Liver (tissue), 9 donors: ENCODE results near the gene TPGS1. TPM values are rescaled to one million over a fixed set of nuclear protein-coding genes. Genes with fewer than 3 reads are reported as not detected.

ENCODE experiments used
- DNase-seq: peaks from one replicate; pipeline ENCODE4 v3.0.0-alpha.2; 2017; ENCODE audit warnings: low spot score
- H3K27ac ChIP-seq, 2 donors: one replicate each; pipeline ENCODE4 v1.7.0; 2013; ENCODE audit warnings: inconsistent platforms in 2 of 2, low read length in 2 of 2, control low read depth in 1 of 2, low read depth in 1 of 2, mild to moderate bottlenecking in 1 of 2
- H3K27me3 ChIP-seq, 4 donors: one replicate each; pipeline versions ENCODE4 v1.6.1 to v1.7.0; 2013; ENCODE audit warnings: low read length in 3 of 4, inconsistent platforms in 1 of 4, mild to moderate bottlenecking in 1 of 4, moderate library complexity in 1 of 4; ENCODE audit not compliant: control insufficient read depth in 4 of 4, insufficient read depth in 4 of 4
- H3K36me3 ChIP-seq, 4 donors: one replicate each; pipeline versions ENCODE4 v1.6.1 to v1.7.0; 2013; ENCODE audit warnings: low read length in 3 of 4, mild to moderate bottlenecking in 3 of 4, low read depth in 1 of 4, moderate library complexity in 1 of 4; ENCODE audit not compliant: control insufficient read depth in 4 of 4, insufficient read depth in 3 of 4
- H3K4me1 ChIP-seq, 4 donors: one replicate each; pipeline versions ENCODE4 v1.6.1 to v1.7.0; 2013; ENCODE audit warnings: low read length in 3 of 4, mild to moderate bottlenecking in 3 of 4, moderate library complexity in 1 of 4; ENCODE audit not compliant: control insufficient read depth in 4 of 4, insufficient read depth in 4 of 4
- H3K4me3 ChIP-seq, 3 donors: one replicate each; pipeline versions ENCODE4 v1.6.1 to v1.7.0; 2013; ENCODE audit warnings: low read length in 3 of 3, control low read depth in 1 of 3, low read depth in 1 of 3, mild to moderate bottlenecking in 1 of 3
- H3K9ac ChIP-seq, 2 donors: one replicate each; pipeline ENCODE4 v1.7.0; 2013; ENCODE audit warnings: low read length in 2 of 2, mild to moderate bottlenecking in 2 of 2, moderate library complexity in 2 of 2, control low read depth in 1 of 2, low read depth in 1 of 2
- H3K9me3 ChIP-seq, 4 donors: one replicate each; pipeline versions ENCODE4 v1.6.1 to v1.7.0; 2013; ENCODE audit warnings: low read length in 3 of 4; ENCODE audit not compliant: control insufficient read depth in 4 of 4
- CTCF ChIP-seq: fragments of 150-350 bp; IDR thresholded peaks from 2 replicates; pipeline ENCODE4 v1.5.1; 2017; ENCODE audit warnings: improper control_type of control experiment, low read depth, low read length; ENCODE audit not compliant: missing input control
- FOXA1 ChIP-seq: IDR thresholded peaks from 2 replicates; pipeline ENCODE4 v1.6.1; 2016; ENCODE audit warnings: antibody characterized with exemption
- HNF4G ChIP-seq: IDR thresholded peaks from 2 replicates; pipeline ENCODE4 v1.6.1; 2016; ENCODE audit warnings: antibody characterized with exemption
- JUND ChIP-seq, 2 donors: IDR thresholded peaks; 2 replicates each; pipeline ENCODE4 v1.6.1; 2016; ENCODE audit warnings: antibody characterized with exemption in 2 of 2
- MAX ChIP-seq: IDR thresholded peaks from 2 replicates; pipeline ENCODE4 v1.6.1; 2016; ENCODE audit warnings: antibody characterized with exemption
- NR2F2 ChIP-seq: IDR thresholded peaks from 2 replicates; pipeline ENCODE4 v1.6.1; 2016; ENCODE audit warnings: antibody characterized with exemption
- REST ChIP-seq: IDR thresholded peaks from 2 replicates; pipeline ENCODE4 v1.6.1; 2016; ENCODE audit warnings: antibody characterized with exemption, mild to moderate bottlenecking
- TAF1 ChIP-seq: conservative IDR thresholded peaks from 2 replicates; pipeline ENCODE4 v1.6.1; 2016; ENCODE audit warnings: antibody characterized with exemption, mild to moderate bottlenecking
- YY1 ChIP-seq: IDR thresholded peaks from 2 replicates; pipeline ENCODE4 v1.6.1; 2016; ENCODE audit warnings: antibody characterized with exemption, mild to moderate bottlenecking
- ZBTB33 ChIP-seq: IDR thresholded peaks from 2 replicates; pipeline ENCODE4 v1.6.1; 2016; ENCODE audit warnings: antibody characterized with exemption
- WGBS: extraction: QIAGEN DNeasy Blood & Tissue Kit; methylation state at CpG from one replicate; pipeline ENCODE4 v1.1.7; 2013; 5-methylcytosine and 5-hydroxymethylcytosine counted together
- polyA plus RNA-seq, 2 donors: library from polyadenylated mRNA; stranded (reverse) in 1 of 2; unstranded in 1 of 2; fragments of 200-250 nt in 1 of 2; fragments of >200 nt in 1 of 2; fragmentation: Nextera tagmentation in 1 of 2; extraction: Ambion mirVana in 1 of 2; gene quantifications; one replicate each; pipeline versions ENCODE4 v1.2.1 to v1.2.3, GENCODE V29; 2013 to 2015
- total RNA-seq, 2 donors: library from RNA; depleted of rRNA; stranded (reverse); fragments of >200 nt; gene quantifications; one replicate each; pipeline ENCODE4 v1.2.3, GENCODE V29; 2014
- donor health status: healthy.
- donor health status: healthy.
- donor health status: healthy.
- donor health status: healthy.
- donor health status: healthy.

Gene TPGS1
- total and polyA plus RNA-seq, 4 donors = 1.7 to 15.5 (median 14.7) TPM

- no peak for DNase-seq
- 34% methylated on average over 58 of the region's 58 CpGs for WGBS
- no peaks in the 10 kb centered on the region for H3K36me3 ChIP-seq
- no peak for TF ChIP-seq TAF1
- no peak for TF ChIP-seq MAX
- no peak for TF ChIP-seq NR2F2
- no peak for TF ChIP-seq FOXA1
- TF ChIP-seq JUND (IDR thresholded peaks at IDR 0.05) = no peak
- TF ChIP-seq CTCF = no peak
- TF ChIP-seq REST = no peak
- H3K4me1 ChIP-seq = no peaks in the 10 kb centered on the region
- H3K4me3 ChIP-seq = no peak overlapping the region
- no peaks in the 10 kb centered on the region for H3K27me3 ChIP-seq
- no peak overlapping the region for H3K27ac ChIP-seq
- no peaks in the 10 kb centered on the region for H3K9me3 ChIP-seq
- H3K9ac ChIP-seq = no peak overlapping the region
Measured at GRCh38 chr19:518598-519231, 11.4 kb downstream of the TPGS1 start.

GRCh38 chr19:519449-519865 is 12.2 kb downstream of the TPGS1 start:
- Histone ChIP-seq H3K9ac (no peak overlapping the region), H3K27me3 (no peaks in the 10 kb centered on the region), H3K4me3 (no peak overlapping the region), H3K36me3 (no peaks in the 10 kb centered on the region), H3K9me3 (no peaks in the 10 kb centered on the region), H3K4me1 (no peaks in the 10 kb centered on the region), H3K27ac (no peak overlapping the region)
- no peak for TF ChIP-seq TAF1
- no peak for TF ChIP-seq JUND (IDR thresholded peaks at IDR 0.05)
- no peak for TF ChIP-seq ZBTB33
- no peak for TF ChIP-seq FOXA1
- TF ChIP-seq HNF4G = no peak
- no peak for TF ChIP-seq YY1
- TF ChIP-seq CTCF = no peak
- no peak for TF ChIP-seq REST
- 76% methylated on average over 45 of the region's 45 CpGs for WGBS
- DNase-seq = no peak
